ENCODE data around the gene RASA2.

The RASA2 gene, protein sequence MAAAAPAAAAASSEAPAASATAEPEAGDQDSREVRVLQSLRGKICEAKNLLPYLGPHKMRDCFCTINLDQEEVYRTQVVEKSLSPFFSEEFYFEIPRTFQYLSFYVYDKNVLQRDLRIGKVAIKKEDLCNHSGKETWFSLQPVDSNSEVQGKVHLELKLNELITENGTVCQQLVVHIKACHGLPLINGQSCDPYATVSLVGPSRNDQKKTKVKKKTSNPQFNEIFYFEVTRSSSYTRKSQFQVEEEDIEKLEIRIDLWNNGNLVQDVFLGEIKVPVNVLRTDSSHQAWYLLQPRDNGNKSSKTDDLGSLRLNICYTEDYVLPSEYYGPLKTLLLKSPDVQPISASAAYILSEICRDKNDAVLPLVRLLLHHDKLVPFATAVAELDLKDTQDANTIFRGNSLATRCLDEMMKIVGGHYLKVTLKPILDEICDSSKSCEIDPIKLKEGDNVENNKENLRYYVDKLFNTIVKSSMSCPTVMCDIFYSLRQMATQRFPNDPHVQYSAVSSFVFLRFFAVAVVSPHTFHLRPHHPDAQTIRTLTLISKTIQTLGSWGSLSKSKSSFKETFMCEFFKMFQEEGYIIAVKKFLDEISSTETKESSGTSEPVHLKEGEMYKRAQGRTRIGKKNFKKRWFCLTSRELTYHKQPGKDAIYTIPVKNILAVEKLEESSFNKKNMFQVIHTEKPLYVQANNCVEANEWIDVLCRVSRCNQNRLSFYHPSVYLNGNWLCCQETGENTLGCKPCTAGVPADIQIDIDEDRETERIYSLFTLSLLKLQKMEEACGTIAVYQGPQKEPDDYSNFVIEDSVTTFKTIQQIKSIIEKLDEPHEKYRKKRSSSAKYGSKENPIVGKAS

DNA sequence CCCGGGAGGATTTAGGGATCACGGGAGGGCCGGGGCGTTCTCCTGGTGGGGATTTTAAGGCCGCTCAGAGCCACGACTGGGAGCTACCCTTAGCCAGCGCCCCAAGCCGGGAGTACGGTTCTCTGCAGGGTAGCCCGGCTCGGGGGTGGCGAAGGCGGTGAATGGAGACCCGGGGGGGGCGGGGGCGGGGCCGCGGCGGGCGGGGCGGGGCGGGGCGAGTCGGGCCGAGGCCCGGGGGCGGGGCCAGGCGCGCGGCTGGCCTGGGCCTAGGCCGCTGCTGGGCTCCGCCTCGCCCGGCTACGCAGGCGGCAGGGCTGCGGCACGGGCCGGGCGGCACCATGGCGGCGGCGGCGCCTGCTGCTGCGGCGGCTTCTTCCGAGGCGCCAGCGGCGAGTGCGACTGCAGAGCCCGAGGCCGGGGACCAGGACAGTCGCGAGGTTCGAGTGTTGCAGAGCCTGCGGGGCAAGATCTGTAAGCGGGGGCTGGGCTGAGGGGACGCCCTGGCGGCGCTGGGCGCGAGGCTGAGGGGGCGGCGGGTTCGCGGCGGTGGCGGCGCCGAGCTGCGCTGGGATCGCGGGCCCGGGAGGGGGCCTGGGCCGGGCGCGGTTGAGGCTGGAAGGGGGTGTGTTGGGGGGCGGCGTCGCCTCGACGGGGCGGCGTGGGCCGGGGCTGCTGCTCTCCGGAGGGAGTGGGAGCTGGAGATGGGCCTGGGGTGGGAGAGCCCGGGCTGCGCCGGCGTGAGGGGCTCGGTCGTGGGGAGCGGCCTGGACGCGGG is at the start of gene RASA2:
TSS of gene RASA2 (plus strand) at position 282 of the 775 bp plus-strand sequence. CDS start at position 339, 57 bp downstream.
- peak; percentile 54 to 89 for DNase-seq

DNA sequence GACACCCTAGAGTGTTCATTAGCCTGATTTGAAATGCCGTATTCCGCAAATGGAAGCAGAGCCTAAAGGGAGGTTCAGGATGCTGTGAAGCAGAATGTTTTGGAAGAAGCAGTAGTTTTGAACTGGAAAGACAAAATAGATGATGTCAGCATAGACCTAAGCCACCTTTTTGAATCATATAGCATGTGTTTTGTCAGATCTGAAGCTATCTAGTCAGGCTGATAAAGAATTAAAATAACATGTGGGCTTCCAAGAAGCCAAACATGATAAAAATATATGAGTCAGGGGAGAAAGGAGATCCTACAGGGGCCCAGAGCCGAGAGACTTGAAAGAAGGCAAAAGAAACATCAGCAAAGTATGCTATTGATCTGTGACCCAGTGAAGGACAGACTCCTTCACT is 47.2 kb upstream of the RASA2 start:
- no peak for DNase-seq

DNA sequence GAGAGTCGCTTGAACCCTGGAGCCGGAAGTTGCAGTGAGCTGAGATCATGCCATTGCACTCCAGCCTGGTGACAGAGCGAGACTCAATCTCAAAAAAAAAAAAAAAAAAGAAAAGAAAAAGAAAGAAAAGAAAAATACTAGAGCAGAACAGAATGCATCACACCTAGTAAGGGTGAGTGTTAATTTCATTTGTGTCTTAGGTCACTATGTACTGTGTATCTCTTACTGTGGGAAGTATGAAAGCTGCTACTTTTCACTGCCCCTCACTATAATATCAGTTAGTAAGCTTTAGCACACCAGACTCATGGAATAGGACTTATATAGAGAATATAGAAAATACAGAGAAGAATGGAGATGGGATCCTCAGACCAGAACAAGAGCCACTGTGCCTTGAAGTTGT is 45.9 kb upstream of the RASA2 start:
- no peak for DNase-seq

DNA sequence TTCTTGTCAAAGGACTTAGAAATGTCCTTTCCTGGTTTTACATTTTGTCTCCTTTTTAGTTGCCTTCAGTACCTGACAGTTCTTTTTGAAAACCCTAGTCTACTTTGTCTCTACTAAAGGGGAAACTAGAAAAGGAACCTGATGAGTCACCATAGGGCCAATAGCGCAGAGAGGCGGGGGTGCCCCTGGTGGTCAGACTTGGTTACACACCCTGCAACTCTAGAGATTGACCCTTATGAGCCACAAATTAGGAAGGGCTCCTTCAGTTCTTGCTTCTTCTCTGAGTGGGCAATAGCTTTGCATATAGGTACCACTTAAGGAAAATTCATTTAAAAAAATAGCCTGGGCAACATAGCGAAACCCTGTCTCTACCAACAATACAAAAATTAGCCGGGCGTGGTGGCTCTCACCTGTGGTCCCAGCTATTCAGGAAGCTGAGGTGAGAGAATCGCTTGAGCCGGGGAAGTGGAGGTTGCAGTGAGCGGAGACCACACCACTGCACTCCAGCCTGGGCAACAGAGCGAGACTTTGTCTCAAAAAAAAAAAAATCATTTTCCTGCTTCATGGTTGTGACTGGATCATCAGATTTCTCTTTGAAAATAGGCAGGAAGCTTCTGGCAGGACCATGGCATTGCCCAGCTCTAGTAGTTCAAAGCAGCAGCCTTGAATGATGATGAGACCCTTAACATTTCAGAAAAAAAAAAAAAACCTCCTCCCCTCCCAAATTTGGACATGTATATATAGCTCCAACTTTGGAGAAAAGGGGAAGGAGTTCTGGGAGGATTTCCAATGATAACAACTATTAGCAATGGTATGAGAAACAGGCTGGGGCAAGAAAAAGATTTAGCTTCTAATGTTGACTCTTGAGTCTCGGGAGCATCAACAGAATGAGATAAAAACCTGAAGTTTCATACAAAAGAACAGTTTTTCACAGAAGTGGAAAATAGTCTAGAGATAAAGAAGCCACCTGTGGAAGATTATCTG is 45.2 kb upstream of the RASA2 start:
- DNase-seq: peak in 1 of 2 experiments; percentile 54

DNA sequence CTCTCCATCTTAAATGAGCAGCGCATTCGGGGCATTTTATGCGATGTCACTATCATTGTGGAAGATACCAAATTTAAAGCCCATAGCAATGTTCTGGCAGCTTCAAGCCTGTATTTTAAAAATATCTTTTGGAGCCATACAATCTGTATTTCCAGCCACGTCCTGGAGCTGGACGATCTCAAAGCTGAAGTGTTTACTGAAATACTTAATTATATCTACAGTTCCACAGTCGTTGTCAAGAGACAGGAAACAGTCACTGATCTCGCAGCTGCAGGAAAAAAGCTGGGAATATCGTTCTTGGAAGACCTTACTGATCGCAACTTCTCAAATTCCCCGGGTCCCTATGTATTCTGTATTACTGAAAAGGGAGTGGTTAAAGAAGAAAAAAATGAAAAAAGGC is 44.4 kb upstream of the RASA2 start:
- DNase-seq: no peak

DNA sequence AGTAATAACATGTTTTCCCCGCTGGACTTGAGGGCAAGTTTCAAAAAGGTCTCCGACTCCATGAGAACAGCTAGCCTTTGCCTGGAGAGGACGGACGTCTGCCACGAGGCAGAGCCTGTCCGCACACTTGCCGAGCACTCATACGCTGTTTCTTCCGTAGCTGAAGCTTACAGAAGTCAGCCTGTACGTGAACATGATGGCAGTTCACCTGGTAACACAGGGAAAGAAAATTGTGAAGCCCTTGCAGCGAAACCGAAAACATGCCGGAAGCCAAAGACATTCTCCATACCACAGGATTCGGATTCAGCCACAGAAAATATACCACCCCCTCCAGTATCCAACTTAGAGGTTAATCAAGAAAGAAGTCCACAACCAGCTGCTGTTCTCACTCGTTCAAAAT is 43.9 kb upstream of the RASA2 start:
- no peak for DNase-seq

DNA sequence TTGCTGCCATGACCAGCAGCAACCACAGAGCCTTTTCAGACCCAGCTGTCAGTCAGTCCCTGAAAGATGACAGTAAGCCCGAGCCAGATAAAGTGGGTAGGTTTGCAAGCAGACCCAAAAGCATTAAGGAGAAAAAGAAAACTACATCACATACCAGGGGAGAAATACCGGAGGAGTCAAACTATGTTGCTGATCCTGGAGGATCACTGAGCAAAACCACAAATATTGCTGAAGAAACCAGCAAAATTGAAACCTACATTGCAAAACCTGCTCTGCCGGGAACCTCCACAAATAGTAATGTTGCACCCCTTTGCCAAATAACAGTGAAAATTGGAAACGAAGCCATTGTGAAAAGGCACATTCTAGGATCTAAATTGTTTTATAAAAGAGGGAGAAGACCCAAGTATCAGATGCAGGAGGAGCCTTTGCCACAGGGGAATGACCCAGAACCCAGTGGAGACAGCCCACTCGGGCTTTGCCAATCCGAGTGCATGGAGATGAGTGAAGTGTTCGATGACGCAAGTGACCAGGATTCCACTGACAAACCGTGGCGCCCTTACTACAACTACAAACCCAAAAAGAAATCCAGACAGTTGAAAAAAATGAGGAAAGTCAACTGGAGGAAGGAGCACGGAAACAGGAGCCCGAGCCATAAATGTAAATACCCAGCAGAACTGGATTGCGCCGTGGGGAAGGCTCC is 42.1 kb upstream of the RASA2 start:
- no peak for DNase-seq

DNA sequence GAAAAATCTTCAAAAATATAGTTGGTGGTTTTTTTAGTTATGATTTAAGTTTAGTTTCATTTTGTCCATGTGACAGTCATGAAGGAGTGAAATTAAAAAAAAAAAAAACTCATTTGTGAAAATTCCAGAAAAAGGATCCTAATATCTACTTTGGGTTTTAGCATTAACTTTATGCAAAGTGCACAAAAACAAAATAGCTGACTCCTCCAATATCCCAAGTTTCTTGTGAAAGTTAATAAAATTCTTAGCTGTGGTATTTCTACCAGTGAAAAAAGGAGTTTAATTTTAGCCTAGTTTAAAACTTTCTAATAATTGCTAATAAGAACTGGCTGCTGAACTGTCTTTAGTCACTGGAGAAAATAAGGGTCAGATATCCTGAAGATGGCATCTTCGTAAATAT is 40.8 kb upstream of the RASA2 start:
- DNase-seq: no peak

DNA sequence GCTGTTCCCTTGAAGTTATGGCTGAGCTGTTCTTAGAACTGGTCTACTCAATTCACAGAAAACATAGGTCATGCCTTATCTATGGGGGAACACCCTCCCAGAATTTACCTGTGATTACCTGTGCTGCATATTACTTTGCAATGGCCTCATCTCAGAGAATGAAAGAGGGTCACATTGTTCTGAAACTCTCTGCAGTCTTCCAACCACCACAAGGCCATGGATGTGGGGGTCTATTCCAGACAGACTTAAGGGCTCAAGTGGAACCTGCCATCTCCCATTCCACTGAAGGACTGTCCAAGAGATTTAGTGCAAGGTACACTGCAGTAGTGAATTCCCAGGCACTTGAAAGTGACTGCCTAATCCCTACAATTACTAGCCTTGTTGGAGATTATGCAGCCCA is 40.1 kb upstream of the RASA2 start:
- DNase-seq: no peak

DNA sequence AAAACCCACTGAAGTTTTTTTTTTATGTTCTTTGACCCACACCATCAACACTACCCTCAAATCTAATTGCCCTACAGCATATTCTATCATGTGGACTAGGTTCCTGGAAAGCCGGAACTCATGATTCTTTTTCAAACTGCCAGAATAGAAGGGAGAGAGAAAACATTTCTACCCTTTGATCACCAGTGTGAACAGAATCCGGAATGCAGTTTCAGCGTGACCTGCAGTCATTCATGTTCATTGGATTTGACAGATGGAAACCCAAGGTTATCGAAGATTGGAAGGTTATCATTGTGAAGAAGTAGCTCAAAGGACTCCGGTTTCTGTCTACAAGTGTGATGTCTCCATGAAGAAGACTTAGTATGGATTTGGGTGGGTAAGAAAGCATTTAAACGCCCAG is 39.4 kb upstream of the RASA2 start:
- no peak for DNase-seq

DNA sequence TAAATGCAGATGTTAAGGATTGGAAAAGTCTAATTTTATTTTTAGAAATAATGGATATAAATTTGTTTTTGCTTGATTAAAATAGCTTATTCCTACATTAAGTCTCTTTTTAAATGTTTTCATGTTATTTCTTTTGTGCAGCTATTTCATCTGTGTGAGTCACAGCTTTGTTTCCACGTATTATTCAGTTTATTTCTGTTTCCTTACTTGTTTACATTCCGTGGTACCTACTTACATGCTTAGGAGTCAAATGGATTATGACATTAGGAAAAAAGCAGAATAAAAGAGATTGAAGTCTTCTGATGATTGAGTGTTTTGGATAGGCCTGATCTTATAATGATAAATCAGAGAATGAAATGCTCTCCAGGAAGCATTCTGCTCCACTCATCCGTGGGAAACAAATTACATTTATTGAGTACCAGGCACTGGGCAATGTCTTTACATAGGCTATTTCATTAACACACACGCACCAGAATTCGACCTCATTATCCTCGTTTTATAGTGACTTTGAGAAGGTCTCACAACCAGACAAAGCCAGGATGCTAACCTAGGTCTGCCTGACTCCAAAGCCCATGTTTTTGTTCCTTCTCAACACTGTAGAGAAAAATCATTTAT is 38.1 kb upstream of the RASA2 start:
- DNase-seq: no peak

DNA sequence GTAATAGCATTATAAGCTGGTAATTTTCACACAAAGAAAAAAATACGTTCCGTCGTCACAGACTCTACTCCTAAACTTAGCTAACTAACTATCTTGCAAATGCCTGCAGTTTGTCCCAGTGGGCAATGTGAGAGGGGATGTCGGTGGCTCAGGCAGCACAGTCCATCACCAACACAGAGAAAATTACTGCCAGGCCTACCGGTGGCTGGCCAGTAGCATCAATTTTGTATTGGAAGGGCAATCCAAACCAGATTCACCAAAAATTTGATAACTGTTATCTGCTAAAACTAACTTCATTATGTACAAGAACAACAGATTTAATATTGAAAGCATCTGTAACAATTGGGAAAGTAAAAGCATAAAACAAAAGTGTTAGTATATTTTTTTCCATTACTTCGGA is 37.4 kb upstream of the RASA2 start:
- DNase-seq: no peak

DNA sequence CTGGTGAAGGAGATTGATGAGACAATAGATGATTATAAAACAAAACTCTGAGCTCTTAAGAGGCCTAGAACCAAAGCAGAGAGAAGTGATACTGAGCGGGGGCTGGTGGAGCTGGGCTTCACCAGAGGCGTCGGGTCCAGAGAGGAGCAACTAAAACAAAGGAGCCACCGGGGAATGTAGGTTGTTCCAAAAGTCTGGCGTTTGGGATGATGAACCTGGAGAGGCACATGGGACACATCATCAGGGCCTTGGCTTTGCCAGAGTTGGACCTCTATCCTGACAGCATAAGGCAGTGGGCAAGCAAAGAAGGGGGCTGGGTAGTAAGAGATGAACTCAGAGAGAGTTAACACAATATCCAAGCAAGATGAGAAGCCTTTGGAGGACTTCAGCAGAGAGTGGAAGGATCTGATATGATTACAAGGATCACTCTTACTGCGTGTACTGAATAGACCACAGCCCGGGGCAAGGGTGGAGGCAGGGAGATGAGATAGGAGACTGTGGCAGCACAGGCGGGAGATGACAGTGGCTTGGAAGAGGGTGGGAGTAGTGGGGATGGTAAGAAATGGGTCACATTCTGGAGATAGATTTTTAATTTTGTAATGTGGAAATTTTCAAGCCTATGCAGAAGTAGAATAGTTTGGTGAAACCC is 36.0 kb upstream of the RASA2 start:
- no peak for DNase-seq

DNA sequence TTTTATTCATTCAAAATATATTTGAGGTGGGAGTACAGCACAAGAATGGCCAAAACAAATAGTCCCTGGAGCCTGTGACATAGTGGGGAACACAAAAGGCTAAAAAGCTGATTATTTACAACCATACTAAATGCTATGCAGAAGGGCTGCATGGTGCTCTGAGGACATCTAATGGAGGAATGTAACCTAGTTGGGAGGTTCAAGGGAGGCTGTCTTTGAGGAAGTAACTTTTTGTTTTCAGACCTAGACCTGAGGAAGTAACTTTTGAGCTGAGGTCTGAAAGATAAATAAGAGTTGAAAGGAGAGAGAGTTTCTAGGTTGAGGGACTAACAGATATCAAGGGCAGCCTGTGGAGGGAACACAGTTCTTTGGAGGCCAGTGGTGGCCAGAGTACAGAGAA is 34.8 kb upstream of the RASA2 start:
- DNase-seq: peak in 1 of 2 experiments; percentile 20

DNA sequence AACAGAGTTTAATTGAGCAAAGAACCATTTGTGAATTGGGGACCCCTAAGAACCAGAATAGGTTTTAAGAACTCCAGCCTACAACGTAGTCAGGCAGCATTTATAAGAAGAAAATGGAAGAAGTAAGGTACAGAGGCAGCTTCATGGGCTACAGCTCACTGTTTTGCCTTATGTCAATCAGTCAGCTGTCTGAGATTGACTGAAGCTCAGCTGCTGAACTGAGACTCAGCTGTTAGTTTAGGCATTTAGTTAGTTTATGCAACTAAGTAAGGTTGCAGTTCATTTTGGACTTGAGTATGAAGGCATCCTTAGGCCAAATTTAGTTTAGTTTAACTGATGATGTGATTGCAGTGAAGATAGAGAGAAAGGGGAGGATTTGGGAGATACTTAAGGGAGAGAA is 34.1 kb upstream of the RASA2 start:
- no peak for DNase-seq

DNA sequence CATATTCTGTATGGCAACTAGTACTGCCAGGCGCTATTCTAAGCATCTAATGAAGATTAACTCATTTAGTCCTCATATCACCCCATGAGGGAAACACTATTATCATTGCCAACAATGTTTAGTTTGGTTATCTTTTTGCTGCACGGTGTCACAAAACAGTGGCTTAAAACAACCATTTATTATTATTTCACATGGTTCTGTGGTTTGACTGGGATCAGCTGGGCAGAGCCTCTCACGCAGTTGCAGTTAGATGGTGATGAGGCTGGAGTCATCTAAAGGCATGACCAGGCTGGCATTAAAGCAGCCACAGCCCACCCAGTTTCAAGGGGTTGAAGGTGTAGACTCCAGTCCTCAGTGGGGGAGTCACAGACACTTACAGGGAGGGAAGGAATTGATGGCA is 32.8 kb upstream of the RASA2 start:
- DNase-seq: no peak

DNA sequence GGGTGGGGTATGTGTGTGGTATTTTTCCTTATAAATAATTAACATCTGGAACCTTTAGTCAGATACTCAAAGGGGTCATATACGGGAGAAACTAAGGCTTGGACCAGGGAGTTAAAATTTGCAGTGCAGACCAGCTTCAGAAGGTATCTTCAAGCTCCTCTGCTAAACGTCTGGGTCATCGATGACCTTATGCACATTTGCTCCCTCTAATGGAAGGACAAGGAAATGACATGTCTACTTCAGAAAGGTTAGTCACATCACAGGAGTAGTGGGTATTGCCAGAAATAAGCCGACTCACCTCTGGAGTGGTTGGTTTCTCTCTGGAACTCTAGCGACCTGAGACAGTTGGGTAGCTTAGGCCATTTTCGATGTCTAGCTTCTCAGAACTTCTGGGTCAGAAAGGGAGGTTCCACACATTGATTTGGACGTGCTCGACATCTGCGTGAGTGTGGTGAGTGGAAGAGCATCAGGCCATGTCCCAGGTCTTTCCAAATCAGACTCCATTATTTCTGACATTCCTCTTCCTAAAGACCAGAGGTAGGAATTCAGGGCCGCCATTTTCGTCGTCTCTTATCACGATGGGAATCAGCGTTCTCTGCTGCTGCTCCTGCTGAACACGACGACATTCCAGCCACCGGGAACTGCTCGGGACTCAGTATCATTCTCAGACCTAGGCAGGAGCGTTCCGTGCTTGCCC is 31.8 kb upstream of the RASA2 start:
- DNase-seq: peak; percentile 27 to 86

DNA sequence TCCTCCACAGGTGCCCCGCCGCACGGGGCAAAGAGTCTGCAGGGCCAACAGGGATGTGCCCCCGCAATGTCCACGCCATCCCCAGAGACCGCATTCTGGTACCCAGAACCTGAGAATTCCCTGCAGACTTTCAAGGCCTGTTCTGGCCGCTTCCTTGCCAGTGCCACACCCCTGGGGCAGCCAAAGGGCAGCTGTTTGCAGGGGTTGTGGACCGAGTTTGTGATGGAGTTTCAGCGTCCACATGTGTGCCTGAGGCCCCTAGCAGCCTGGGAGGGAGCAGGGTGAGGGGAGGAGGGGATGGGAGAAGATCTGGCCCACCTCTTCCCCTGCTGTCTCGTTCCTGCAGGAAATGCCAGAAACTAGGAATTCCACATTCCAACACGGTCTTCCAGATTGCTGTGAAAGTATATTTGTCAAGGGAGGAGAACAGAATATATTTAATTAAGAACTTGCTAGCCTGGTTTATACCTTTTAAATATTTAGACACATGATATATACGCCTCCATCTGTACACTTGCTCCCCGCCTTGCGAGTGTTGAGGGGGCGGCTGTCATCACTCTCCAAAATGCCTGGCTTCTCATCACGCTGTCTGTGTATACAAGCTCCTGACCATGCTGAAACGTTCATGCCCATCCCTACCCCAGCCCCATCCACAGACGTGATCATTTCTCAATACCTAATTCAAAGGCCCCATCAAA is 31.1 kb upstream of the RASA2 start:
- no peak for DNase-seq

DNA sequence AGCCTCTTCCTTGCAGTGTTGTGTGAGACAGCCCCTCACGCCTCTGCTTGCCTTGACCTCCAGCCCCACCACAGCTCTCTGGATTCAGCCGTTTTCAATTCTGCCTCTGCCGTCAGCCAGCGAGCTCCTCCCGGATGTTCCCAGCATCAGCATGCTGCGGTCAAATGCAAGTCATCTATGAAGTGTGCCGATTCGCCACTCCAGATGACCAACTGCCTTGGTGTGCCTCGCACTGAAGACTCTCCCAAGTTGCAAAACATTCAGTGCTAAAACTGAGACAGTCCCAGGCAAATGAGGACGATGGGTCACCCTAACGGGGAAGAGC is 30.6 kb upstream of the RASA2 start:
- no peak for DNase-seq

Data from NCI-H446 (cell line).